HEK293 (cell line): ENCODE measurements around the gene ITGA3.

Experiments used
- CTCF ChIA-PET: fragments of 350-600 bp; formaldehyde crosslinking; extraction: SDS; loops from one replicate; lab custom pipeline; 2021; ENCODE audit warnings: antibody characterized with exemption; lab: Yijun Ruan, JAX
- POLR2A ChIA-PET: fragments of 300-600 bp; formaldehyde crosslinking; extraction: SDS; loops from one replicate; lab custom pipeline; 2020; ENCODE audit warnings: antibody characterized with exemption, inconsistent platforms; lab: Yijun Ruan, JAX
- H3K27ac ChIP-seq: fragments of 200-500 bp; sonication (Bioruptor generic); 2 replicates; pipeline ENCODE4 v1.5.1; 2014; ENCODE audit warnings: low read depth, low read length, control low read depth, inconsistent platforms; ENCODE audit errors: extremely low read depth
- H3K36me3 ChIP-seq, 2 experiments: fragments of 200-500 bp in 1 of 2; sonication (Bioruptor generic) in 1 of 2; 1 replicate in 1 of 2; 2 replicates in 1 of 2; pipeline ENCODE4 v1.5.1; 2014 to 2017; ENCODE audit warnings: inconsistent platforms in 2 of 2, low read length in 2 of 2; ENCODE audit not compliant: control insufficient read depth in 2 of 2, insufficient read depth in 1 of 2
- H3K4me1 ChIP-seq: fragments of 200-500 bp; sonication (Bioruptor generic); 2 replicates; pipeline ENCODE4 v1.5.1; 2014; ENCODE audit warnings: mild to moderate bottlenecking, low read length, inconsistent platforms; ENCODE audit not compliant: control insufficient read depth, insufficient read depth
- H3K4me3 ChIP-seq: 2 replicates; pipeline ENCODE4 v1.5.1; 2011; ENCODE audit warnings: low read depth, mild to moderate bottlenecking, control low read depth, low read length, moderate library complexity
- H3K9me3 ChIP-seq: fragments of 200-500 bp; sonication (Bioruptor generic); 2 replicates; pipeline ENCODE4 v1.5.1; 2014; ENCODE audit warnings: low read depth, low read length, inconsistent platforms; ENCODE audit not compliant: control insufficient read depth, insufficient read depth
- FEZF1 ChIP-seq: fragments of 450-650 bp; formaldehyde crosslinking; IDR thresholded peaks from 2 replicates; pipeline ENCODE4 v1.5.1; 2016; ENCODE audit warnings: missing biosample characterization, missing genetic modification characterization
- MYNN ChIP-seq: fragments of 450-650 bp; formaldehyde crosslinking; IDR thresholded peaks from 2 replicates; pipeline ENCODE4 v1.5.1; 2016; ENCODE audit warnings: missing biosample characterization, missing genetic modification characterization, borderline replicate concordance
- SALL2 ChIP-seq: fragments of 450-650 bp; formaldehyde crosslinking; IDR thresholded peaks from 2 replicates; pipeline ENCODE4 v1.5.0; 2017; ENCODE audit warnings: missing biosample characterization, mild to moderate bottlenecking, missing genetic modification characterization, borderline replicate concordance
- SCRT1 ChIP-seq: fragments of 450-650 bp; formaldehyde crosslinking; IDR thresholded peaks from 2 replicates; pipeline ENCODE4 v1.5.1; 2016; ENCODE audit warnings: missing biosample characterization, missing genetic modification characterization, borderline replicate concordance
- YY1 ChIP-seq: fragments of 450-650 bp; formaldehyde crosslinking; IDR thresholded peaks from 2 replicates; pipeline ENCODE4 v1.5.1; 2018; ENCODE audit warnings: missing biosample characterization, missing genetic modification characterization
- YY2 ChIP-seq: fragments of 450-650 bp; formaldehyde crosslinking; IDR thresholded peaks from 2 replicates; pipeline ENCODE4 v1.5.1; 2016; ENCODE audit warnings: missing biosample characterization, missing genetic modification characterization
- ZBTB21 ChIP-seq: fragments of 450-650 bp; formaldehyde crosslinking; IDR thresholded peaks from 2 replicates; pipeline ENCODE4 v1.5.1; 2017; ENCODE audit warnings: missing biosample characterization, missing genetic modification characterization
- ZNF112 ChIP-seq: fragments of 450-650 bp; formaldehyde crosslinking; IDR thresholded peaks from 2 replicates; pipeline ENCODE4 v1.5.0; 2017; ENCODE audit warnings: missing biosample characterization, missing genetic modification characterization
- ZNF133 ChIP-seq: fragments of 450-650 bp; formaldehyde crosslinking; IDR thresholded peaks from 2 replicates; pipeline ENCODE4 v1.5.1; 2016; ENCODE audit warnings: missing biosample characterization, missing genetic modification characterization
- ZNF174 ChIP-seq: fragments of 450-650 bp; formaldehyde crosslinking; IDR thresholded peaks from 2 replicates; pipeline ENCODE4 v1.5.0; 2017; ENCODE audit warnings: missing biosample characterization, mild to moderate bottlenecking, missing genetic modification characterization
- ZNF248 ChIP-seq: fragments of 450-650 bp; formaldehyde crosslinking; IDR thresholded peaks from 2 replicates; pipeline ENCODE4 v1.5.1; 2017; ENCODE audit warnings: missing biosample characterization, missing genetic modification characterization
- ZNF26 ChIP-seq: fragments of 450-650 bp; formaldehyde crosslinking; IDR thresholded peaks from 2 replicates; pipeline ENCODE4 v1.5.1; 2016; ENCODE audit warnings: missing biosample characterization, missing genetic modification characterization
- ZNF302 ChIP-seq: fragments of 450-650 bp; formaldehyde crosslinking; IDR thresholded peaks from 2 replicates; pipeline ENCODE4 v1.5.1; 2016; ENCODE audit warnings: missing biosample characterization, missing genetic modification characterization, low read depth
- ZNF510 ChIP-seq: fragments of 450-650 bp; formaldehyde crosslinking; IDR thresholded peaks from 2 replicates; pipeline ENCODE4 v1.5.1; 2018; ENCODE audit warnings: mild to moderate bottlenecking, missing genetic modification characterization, missing biosample characterization; ENCODE audit not compliant: insufficient replicate concordance
- ZNF555 ChIP-seq: fragments of 450-650 bp; formaldehyde crosslinking; conservative IDR thresholded peaks from 2 replicates; pipeline ENCODE4 v1.5.1; 2017; ENCODE audit warnings: missing biosample characterization, mild to moderate bottlenecking, missing genetic modification characterization, inconsistent platforms
- ZNF629 ChIP-seq: fragments of 450-650 bp; formaldehyde crosslinking; IDR thresholded peaks from 2 replicates; pipeline ENCODE4 v1.5.1; 2017; ENCODE audit warnings: missing biosample characterization, missing genetic modification characterization
- ZNF639 ChIP-seq: fragments of 450-650 bp; formaldehyde crosslinking; IDR thresholded peaks from 2 replicates; pipeline ENCODE4 v1.5.1; 2016; ENCODE audit warnings: missing biosample characterization, missing genetic modification characterization
- ZXDB ChIP-seq: fragments of 450-650 bp; formaldehyde crosslinking; IDR thresholded peaks from 2 replicates; pipeline ENCODE4 v1.5.1; 2016; ENCODE audit warnings: missing biosample characterization, missing genetic modification characterization
- TF ChIP-seq, protein P1 (sequence below): fragments of 450-650 bp; formaldehyde crosslinking; IDR thresholded peaks from 2 replicates; pipeline ENCODE4 v1.5.1; 2016; ENCODE audit warnings: missing biosample characterization, missing genetic modification characterization
- TF ChIP-seq, protein P2 (sequence below): fragments of 450-650 bp; formaldehyde crosslinking; IDR thresholded peaks from 2 replicates; pipeline ENCODE4 v1.5.1; 2017; ENCODE audit warnings: missing biosample characterization, missing genetic modification characterization
- TF ChIP-seq, protein P3 (sequence below): fragments of 450-650 bp; formaldehyde crosslinking; IDR thresholded peaks from 2 replicates; pipeline ENCODE4 v1.5.1; 2016; ENCODE audit warnings: missing biosample characterization, missing genetic modification characterization

The ITGA3 gene

GRCh38 chr17:50087912-50088405, 32.0 kb downstream of the ITGA3 start (continued):
- TF ChIP-seq ZNF26 (tag by site-specific recombination), result no peak

DNA sequence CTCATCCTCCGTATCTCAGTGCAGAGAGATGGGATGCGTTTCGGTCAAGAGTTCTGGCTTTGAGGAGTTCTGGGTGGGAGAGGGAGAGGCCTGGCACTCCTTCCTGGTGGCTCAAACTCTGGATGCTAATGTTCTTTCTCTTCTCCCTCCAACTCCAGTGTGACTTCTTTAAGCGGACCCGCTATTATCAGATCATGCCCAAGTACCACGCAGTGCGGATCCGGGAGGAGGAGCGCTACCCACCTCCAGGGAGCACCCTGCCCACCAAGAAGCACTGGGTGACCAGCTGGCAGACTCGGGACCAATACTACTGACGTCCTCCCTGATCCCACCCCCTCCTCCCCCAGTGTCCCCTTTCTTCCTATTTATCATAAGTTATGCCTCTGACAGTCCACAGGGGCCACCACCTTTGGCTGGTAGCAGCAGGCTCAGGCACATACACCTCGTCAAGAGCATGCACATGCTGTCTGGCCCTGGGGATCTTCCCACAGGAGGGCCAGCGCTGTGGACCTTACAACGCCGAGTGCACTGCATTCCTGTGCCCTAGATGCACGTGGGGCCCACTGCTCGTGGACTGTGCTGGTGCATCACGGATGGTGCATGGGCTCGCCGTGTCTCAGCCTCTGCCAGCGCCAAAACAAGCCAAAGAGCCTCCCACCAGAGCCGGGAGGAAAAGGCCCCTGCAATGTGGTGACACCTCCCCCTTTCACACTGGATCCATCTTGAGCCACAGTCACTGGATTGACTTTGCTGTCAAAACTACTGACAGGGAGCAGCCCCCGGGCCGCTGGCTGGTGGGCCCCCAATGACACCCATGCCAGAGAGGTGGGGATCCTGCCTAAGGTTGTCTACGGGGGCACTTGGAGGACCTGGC, 33.3 kb downstream of the ITGA3 start:
- peaks cover 0 to 5% of the 10 kb centered on the region in 2 experiments; a peak in 2 of 3 replicates for H3K36me3 ChIP-seq
- no peaks in the 10 kb centered on the region for H3K9me3 ChIP-seq
- H3K4me3 ChIP-seq, result no peak overlapping the region
- ChIA-PET CTCF (interaction anchor here (0.6 to 3.7 kb wide), 4 partner anchors 54 to 91 kb away, joined by 4 to 171 read pairs (median 16); no protein-coding TSS in a partner anchor), POLR2A (interaction anchor here (0.6 kb wide), 1 partner anchor 41 kb away, joined by 3 read pairs; the partner anchor contains the start of gene SAMD14)
- TF ChIP-seq ZNF248 (no peak), ZXDB (tag by site-specific recombination) (no peak), ZNF133 (tag by site-specific recombination) (no peak), FEZF1 (tag by site-specific recombination) (no peak), SCRT1 (tag by site-specific recombination) (no peak), ZNF629 (tag by site-specific recombination) (no peak), ZNF639 (tag by site-specific recombination) (no peak), ZBTB21 (no peak), YY2 (tag by site-specific recombination) (no peak), ZNF302 (tag by site-specific recombination) (no peak), ZNF174 (tag by site-specific recombination) (no peak), ZNF510 (no peak)
- TF ChIP-seq, protein P1, sequence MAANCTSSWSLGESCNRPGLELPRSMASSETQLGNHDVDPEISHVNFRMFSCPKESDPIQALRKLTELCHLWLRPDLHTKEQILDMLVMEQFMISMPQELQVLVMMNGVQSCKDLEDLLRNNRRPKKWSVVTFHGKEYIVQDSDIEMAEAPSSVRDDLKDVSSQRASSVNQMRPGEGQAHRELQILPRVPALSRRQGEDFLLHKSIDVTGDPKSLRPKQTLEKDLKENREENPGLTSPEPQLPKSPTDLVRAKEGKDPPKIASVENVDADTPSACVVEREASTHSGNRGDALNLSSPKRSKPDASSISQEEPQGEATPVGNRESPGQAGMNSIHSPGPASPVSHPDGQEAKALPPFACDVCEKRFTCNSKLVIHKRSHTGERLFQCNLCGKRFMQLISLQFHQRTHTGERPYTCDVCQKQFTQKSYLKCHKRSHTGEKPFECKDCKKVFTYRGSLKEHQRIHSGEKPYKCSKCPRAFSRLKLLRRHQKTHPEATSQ (tag by site-specific recombination), result no peak
- H3K27ac ChIP-seq, result no peak overlapping the region
- H3K4me1 ChIP-seq, result 0 out of 2 replicates have a peak, but pooled peaks cover 2% of the 10 kb centered on the region

DNA sequence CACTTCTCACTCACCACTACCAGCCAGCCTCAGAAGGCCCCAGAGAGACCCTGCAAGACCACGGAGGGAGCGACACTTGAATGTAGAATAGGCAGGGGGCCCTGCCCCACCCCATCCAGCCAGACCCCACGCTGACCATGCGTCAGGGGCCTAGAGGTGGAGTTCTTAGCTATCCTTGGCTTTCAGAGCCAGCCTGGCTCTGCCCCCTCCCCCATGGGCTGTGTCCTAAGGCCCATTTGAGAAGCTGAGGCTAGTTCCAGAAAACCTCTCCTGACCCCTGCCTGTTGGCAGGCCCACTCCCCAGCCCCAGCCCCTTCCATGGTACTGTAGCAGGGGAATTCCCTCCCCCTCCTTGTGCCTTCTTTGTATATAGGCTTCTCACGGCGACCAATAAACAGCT, 34.2 kb downstream of the ITGA3 start:
- Histone ChIP-seq H3K9me3 (no peaks in the 10 kb centered on the region), H3K4me3 (no peak overlapping the region), H3K4me1 (0 out of 2 replicates have a peak, but pooled peaks cover 2% of the 10 kb centered on the region), H3K27ac (no peak overlapping the region), H3K36me3 (peaks cover 0 to 5% of the 10 kb centered on the region in 2 experiments; a peak in 1 of 3 replicates)
- no peak for TF ChIP-seq MYNN (tag by site-specific recombination)
- TF ChIP-seq, protein P2, sequence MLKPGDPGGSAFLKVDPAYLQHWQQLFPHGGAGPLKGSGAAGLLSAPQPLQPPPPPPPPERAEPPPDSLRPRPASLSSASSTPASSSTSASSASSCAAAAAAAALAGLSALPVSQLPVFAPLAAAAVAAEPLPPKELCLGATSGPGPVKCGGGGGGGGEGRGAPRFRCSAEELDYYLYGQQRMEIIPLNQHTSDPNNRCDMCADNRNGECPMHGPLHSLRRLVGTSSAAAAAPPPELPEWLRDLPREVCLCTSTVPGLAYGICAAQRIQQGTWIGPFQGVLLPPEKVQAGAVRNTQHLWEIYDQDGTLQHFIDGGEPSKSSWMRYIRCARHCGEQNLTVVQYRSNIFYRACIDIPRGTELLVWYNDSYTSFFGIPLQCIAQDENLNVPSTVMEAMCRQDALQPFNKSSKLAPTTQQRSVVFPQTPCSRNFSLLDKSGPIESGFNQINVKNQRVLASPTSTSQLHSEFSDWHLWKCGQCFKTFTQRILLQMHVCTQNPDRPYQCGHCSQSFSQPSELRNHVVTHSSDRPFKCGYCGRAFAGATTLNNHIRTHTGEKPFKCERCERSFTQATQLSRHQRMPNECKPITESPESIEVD (tag by site-specific recombination), result no peak
- no peak for TF ChIP-seq ZNF555
- TF ChIP-seq ZNF112 (tag by site-specific recombination), result no peak
- TF ChIP-seq, protein P3, sequence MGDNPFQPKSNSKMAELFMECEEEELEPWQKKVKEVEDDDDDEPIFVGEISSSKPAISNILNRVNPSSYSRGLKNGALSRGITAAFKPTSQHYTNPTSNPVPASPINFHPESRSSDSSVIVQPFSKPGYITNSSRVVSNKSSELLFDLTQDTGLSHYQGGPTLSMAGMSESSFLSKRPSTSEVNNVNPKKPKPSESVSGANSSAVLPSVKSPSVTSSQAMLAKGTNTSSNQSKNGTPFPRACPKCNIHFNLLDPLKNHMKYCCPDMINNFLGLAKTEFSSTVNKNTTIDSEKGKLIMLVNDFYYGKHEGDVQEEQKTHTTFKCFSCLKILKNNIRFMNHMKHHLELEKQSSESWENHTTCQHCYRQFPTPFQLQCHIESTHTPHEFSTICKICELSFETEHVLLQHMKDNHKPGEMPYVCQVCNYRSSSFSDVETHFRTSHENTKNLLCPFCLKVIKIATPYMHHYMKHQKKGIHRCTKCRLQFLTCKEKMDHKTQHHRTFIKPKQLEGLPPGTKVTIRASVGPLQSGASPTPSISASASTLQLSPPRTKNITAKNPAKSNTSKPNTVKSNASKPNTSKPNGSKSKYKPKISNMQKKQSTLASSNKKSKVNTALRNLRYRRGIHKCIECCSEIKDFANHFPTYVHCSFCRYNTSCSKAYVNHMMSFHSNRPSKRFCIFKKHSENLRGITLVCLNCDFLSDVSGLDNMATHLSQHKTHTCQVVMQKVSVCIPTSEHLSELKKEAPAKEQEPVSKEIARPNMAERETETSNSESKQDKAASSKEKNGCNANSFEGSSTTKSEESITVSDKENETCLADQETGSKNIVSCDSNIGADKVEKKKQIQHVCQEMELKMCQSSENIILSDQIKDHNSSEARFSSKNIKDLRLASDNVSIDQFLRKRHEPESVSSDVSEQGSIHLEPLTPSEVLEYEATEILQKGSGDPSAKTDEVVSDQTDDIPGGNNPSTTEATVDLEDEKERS (tag by site-specific recombination), result no peak
- no peak for TF ChIP-seq SALL2
- no peak for TF ChIP-seq YY1 (tag by site-specific recombination)
- CTCF ChIA-PET, result interaction anchor here (0.7 to 5.3 kb wide), 4 partner anchors 12 to 235 kb away, joined by 3 to 101 read pairs (median 6); no protein-coding TSS in a partner anchor
- POLR2A ChIA-PET, result no interaction called here
